CD1c-positive myeloid dendritic cell (primary cell): ENCODE measurements around the gene LRGUK.

Experiments used
- DNase-seq: peaks from one replicate; pipeline ENCODE4 v3.0.0-alpha.2; 2016; ENCODE audit errors: extremely low spot score

The LRGUK gene

GRCh38 chr7:134126146-134126545, 994 bp upstream of the LRGUK start:
- DNase-seq, result no peak

GRCh38 chr7:134126596-134126965, 559 bp upstream of the LRGUK start:
- no peak for DNase-seq

GRCh38 chr7:134128829-134129228, 1.7 kb downstream of the LRGUK start:
- no peak for DNase-seq

- peak; percentile 40 for DNase-seq
These were observed 2.9 kb downstream of the LRGUK start for GRCh38 chr7:134129856-134130523.

- DNase-seq, result no peak
These were observed 6.9 kb downstream of the LRGUK start for GRCh38 chr7:134134004-134134403.

- peak; percentile 62 for DNase-seq
These were observed 14.0 kb downstream of the LRGUK start for GRCh38 chr7:134140889-134141867.

- no peak for DNase-seq
These were observed 14.7 kb downstream of the LRGUK start for GRCh38 chr7:134141868-134142264.

- no peak for DNase-seq
These were observed 26.5 kb downstream of the LRGUK start for GRCh38 chr7:134153493-134154136.

- DNase-seq, result no peak
These were observed 27.5 kb downstream of the LRGUK start for GRCh38 chr7:134154581-134155130.

GRCh38 chr7:134155206-134155605, 28.1 kb downstream of the LRGUK start:
- DNase-seq, result no peak

- DNase-seq, result no peak
These were observed 28.7 kb downstream of the LRGUK start for GRCh38 chr7:134155871-134156270.

GRCh38 chr7:134165252-134165651, 38.1 kb downstream of the LRGUK start:
- DNase-seq, result no peak

GRCh38 chr7:134167250-134167649, 40.1 kb downstream of the LRGUK start:
- no peak for DNase-seq

GRCh38 chr7:134167841-134168240, 40.7 kb downstream of the LRGUK start:
- no peak for DNase-seq

- DNase-seq, result peak; percentile 92
These were observed 47.7 kb downstream of the LRGUK start for GRCh38 chr7:134174795-134175261.

GRCh38 chr7:134175334-134176036, 48.3 kb downstream of the LRGUK start:
- no peak for DNase-seq

- DNase-seq, result no peak
These were observed 48.9 kb downstream of the LRGUK start for GRCh38 chr7:134176037-134176350.

- no peak for DNase-seq
These were observed 52.2 kb downstream of the LRGUK start for GRCh38 chr7:134179036-134180011.

GRCh38 chr7:134180376-134180775, 53.2 kb downstream of the LRGUK start:
- no peak for DNase-seq

- DNase-seq, result no peak
These were observed 54.9 kb downstream of the LRGUK start for GRCh38 chr7:134182078-134182477.
